ENCODE measurements around the gene EXOG. TPM values are rescaled to one million over a fixed set of nuclear protein-coding genes. Genes with fewer than 3 reads are reported as not detected.

Gene EXOG
- total and polyA plus RNA-seq, 2 of the 13 experiments (the other 11 are each of a cell fraction or from before 2014, with no cell fraction given), result 5.5 to 9.5 TPM

- TF ChIP-seq CTCF (CRISPR knock-in tag; IDR thresholded peaks at IDR 0.05) (peak; percentile 87), MTF1 (CRISPR knock-in tag; IDR thresholded peaks at IDR 0.05) (no peak), ZNF20 (CRISPR knock-in tag; IDR thresholded peaks at IDR 0.05) (no peak), HNRNPK (IDR thresholded peaks at IDR 0.05; ENCODE audit: low read depth, low read length, poor library complexity, severe bottlenecking) (no peak), FOXA3 (CRISPR knock-in tag; IDR thresholded peaks at IDR 0.05) (0 out of 2 replicates have a peak, but pooled peaks have one; percentile 6), SRSF4 (IDR thresholded peaks at IDR 0.05; ENCODE audit: low read depth, low read length, poor library complexity, severe bottlenecking) (no peak), PITX1 (CRISPR knock-in tag; IDR thresholded peaks at IDR 0.05) (no peak), ZBTB8A (CRISPR knock-in tag; IDR thresholded peaks at IDR 0.05; ENCODE audit: borderline replicate concordance, low read depth) (no peak), NCOA5 (CRISPR knock-in tag; IDR thresholded peaks at IDR 0.05) (no peak), BRD4 (CRISPR knock-in tag; IDR thresholded peaks at IDR 0.05) (no peak), ASH2L (IDR thresholded peaks at IDR 0.05; ENCODE audit: insufficient read length, low read depth, low read length) (no peak), RAD21 (CRISPR knock-in tag; IDR thresholded peaks at IDR 0.05) (peak; percentile 64), NFKBIZ (CRISPR knock-in tag; IDR thresholded peaks at IDR 0.05) (no peak), ZNF570 (CRISPR knock-in tag; IDR thresholded peaks at IDR 0.05; ENCODE audit: borderline replicate concordance) (no peak), HMGXB4 (CRISPR knock-in tag; IDR thresholded peaks at IDR 0.05; ENCODE audit: borderline replicate concordance in 1 of 2, low read depth in 1 of 2) (peak in 1 of 2 experiments; percentile 37; a peak in 1 of 4 replicates), MED13 (CRISPR knock-in tag; IDR thresholded peaks at IDR 0.05) (no peak), ZBTB7B (CRISPR knock-in tag; IDR thresholded peaks at IDR 0.05) (no peak)
Measured at GRCh38 chr3:38521391-38521987, 25.3 kb downstream of the EXOG start (continued).
